Activated CD8-positive, alpha-beta memory T cell treated with anti-CD3 and anti-CD28 coated beads, Interleukin-2, amount 50 U/mL, for 24 hours (primary cell): ENCODE results near the gene DMBT1.

Experiments used
- DNase-seq: peaks from one replicate; pipeline ENCODE4 v3.0.0-alpha.2; 2020; ENCODE audit errors: extremely low read depth

The DMBT1 gene

DNA sequence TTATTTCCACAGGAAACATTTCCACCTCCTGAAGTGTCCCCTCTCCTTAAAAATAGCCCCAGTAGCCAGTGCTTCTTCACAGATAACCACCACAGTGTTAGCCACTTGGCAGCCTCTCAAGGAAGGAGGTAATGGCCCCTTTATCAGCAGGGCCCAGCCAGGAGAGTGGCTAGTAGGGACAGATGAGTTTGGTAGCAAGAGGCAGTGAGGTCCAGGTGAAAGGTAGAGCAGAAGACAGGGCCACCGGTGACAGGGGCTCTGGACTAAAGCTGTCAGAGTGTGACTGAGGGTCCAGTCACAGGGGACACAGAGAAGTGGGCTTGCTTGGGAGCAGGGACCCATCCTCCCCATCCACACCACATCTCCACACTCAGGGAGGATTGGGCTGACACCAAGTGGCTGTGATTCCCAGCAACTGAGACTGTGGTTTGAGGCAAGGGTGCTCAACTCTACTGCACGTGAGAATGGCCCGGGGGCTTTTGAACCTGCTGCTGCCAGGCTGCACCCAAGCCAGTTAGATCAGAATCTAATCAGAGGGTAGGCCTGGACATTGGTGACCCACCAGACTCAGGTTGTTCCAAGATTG, 86.9 kb downstream of the DMBT1 start:
- no peak for DNase-seq

DNA sequence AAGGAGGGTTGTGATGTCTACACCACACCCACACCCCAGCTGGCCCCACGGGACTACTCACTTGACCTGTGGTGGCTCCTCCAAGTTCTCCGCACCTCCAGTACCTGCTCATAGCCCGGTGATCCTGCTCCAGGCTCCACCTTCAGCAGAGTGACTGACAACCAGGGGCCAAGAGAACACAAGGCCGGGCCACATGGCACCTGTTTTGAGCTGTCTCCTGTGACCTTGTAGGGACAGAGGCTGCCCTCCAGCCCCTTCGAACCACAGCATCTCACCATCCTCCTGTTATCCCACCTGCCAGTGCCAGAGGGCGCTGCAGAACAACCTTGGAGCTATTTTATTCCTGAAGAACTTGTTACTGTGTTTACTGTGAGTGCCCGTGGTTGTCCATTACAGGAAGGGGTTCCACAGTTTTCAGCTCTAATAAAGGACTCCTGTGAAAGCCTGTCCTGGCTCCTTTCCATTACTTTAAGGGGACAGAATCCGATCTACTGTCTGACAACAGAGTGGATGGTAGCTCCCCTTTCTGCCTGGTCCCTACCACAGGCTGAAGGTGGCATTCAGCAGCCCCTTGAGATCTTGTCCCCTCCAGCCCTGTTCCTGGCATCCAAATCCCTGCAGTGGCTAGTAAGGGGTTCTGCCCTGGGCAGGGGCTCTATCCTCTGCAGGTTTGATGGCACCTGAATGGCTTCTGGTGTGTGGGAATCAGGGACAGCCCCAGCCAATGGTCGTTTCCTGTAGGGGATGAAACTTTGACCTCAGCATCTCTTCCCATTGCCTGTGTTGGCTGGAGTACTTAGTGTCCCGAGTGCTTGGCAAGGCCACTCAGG, 88.3 kb downstream of the DMBT1 start:
- DNase-seq: no peak

- DNase-seq: no peak
Observed at GRCh38 chr10:122649903-122650302, 89.3 kb downstream of the DMBT1 start.

DNA sequence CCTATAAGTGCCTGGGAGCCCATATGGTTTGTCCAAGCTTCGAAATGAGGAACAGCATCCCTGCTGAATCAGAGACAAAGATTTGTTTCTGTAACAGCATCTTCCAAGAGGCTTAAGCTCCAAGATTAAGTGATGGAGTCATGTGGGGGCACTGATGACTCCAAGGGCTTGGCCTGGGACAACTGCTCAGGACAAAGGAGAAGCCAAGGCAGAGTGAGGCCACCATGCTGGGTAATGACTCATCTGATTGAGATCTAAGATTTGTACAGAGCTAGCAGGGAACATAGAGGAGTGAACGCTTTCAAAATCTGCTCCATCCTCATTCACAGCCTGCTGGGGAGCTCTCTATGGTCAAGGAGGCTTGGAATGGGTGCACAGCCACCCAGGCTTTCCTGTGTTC, 89.8 kb downstream of the DMBT1 start:
- no peak for DNase-seq

DNA sequence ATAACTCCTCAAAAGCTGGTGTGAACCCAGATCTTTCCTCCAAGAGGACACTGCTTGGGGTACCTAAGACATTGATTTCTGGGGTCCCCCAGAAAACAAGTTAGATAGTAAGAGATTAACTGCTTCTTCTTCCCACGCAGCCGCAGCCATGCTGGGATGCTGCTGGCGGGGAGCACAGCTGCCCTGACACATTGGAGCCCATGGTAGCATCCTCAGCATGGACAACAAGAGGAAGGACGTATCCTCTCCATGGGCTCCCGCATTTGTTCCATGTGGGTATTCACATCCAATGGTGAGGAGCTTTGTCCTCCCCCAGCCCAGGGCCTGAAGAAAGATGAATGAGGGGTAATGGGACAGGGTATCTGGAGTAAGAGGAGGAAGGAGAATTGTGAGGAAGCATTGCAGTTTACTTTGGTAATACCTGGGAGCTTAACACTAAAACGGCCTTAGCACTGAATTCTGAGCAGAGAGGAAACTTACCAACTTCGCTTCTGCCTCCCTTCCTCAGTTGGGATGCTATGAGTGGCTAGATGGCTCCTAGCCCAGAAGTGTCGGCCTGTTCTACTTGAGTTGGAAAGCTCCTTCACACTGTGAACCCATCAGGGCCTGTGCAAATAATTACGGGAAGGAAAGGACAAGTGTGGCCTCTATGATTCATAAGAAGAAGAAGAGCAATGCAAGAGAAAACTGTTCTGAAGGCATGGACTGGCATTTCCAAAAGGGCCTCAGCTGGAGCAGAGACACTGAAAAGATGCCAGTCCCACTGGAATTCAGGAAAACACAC, 95.2 kb downstream of the DMBT1 start:
- no peak for DNase-seq

- DNase-seq: no peak
Observed at GRCh38 chr10:122656308-122656705, 95.8 kb downstream of the DMBT1 start.

DNA sequence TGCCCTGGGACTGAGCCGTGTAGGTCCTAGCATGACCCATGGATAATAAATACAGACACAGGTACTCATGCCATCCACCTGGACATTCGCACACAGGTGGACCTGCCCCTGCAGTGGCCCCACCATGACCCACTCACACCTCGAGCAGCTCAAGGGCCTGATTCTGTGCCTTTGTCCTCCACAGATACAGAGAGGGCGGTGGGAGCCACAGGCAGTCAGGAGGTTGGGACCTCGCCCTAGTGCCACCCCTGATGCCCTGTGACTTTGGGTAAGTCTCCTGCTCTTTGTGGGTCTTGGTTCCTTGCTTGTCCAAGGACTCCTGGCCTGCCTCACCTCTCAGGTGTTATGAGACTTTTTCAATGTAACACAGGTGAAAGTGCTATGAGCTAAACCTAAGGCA, 96.2 kb downstream of the DMBT1 start:
- no peak for DNase-seq

GRCh38 chr10:122657255-122657654, 96.7 kb downstream of the DMBT1 start:
- DNase-seq: no peak

GRCh38 chr10:122657729-122658128, 97.2 kb downstream of the DMBT1 start:
- DNase-seq: no peak

DNA sequence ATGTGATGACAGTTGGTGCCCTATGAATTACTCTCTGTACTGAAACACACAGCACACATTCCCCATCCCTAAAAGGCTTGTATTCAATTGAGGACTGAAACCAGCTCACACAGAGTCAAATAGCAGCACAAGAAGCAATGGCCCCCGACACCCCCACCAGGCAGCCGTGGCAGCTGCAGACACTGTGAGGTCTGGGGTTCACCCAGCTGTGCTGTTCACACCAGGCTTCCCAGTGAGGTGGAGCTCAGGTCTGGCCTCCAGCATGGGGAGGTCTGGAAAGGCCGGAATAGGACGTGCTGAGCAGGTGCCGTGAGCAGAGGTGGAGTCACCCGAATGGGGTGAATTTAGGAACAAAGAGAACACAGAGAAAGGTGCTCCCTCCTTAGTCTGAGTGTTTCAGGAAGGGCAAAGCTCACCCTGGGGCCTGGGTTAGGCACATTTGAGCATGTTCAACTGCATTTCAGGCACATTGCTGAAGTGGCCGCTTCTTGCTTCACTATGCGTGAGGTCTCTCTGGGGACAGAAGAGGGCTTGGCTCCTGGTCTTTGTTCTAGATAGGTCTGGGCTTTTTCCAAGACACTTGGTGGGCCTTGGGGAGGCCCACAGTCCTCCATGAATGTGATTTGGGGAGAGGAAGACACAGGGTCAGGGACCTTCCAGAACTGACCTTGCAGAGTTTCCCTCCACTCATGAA, 97.9 kb downstream of the DMBT1 start:
- no peak for DNase-seq

GRCh38 chr10:122659126-122659525, 98.6 kb downstream of the DMBT1 start:
- DNase-seq: no peak

DNA sequence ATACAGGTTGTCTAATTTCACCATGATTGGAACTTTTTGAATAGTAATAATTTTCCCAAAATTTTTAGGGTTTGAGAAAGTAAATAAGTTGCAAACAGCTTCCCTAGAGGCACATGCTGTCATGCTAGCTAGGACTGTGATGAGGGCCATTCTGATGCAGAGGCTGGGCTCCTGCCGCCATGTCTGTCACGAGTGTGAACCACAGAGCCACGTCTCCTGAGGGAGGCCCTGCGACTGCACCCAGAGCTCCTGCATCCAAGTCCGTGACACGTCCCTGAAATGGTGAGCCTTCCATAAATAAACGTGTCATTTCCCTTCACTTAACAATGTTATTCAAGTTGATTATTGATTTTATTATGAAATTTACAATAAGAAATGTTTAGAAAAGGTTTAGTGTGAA, 99.1 kb downstream of the DMBT1 start:
- no peak for DNase-seq

GRCh38 chr10:122660696-122661095, 100.1 kb downstream of the DMBT1 start:
- DNase-seq: no peak

DNA sequence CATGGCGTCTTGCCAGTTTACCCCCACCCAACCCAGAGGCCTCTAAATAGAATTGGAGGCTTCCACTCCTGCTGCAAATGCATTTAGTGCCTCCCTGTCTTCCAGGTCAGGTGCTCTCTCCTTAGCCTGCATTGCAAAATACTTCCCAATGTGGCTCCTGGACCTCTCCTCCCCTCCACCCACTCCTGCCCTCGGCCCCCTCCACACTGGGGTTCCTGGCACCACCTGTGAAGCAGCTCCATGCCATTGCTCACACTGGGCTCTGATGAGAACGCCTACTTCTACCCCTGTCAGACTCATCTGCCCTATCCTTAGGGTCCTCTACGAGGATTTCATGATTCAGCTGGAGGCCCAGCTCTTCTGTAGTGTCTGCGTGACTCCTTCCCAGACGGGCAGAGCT, 101.7 kb downstream of the DMBT1 start:
- no peak for DNase-seq

GRCh38 chr10:122663516-122664130, 103.1 kb downstream of the DMBT1 start:
- no peak for DNase-seq

DNA sequence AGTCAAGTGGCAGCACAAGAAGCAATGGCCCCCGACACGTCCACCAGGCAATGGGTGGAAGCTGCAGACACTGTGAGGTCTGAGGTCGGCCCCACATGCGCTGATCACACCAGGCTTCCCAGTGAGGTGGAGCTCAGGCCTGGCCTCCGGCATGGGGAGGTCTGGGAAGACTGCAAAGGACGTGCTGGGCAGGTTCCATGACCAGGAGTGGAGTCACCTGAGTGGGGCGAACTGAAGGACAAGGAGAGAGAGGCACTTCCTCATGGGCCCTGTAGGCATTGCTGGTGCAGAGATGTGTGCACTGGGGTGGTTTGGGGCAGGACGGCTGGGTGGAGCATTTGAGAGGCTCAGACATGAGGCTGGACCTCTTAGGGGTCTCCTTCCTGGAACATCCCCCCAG, 103.9 kb downstream of the DMBT1 start:
- no peak for DNase-seq

DNA sequence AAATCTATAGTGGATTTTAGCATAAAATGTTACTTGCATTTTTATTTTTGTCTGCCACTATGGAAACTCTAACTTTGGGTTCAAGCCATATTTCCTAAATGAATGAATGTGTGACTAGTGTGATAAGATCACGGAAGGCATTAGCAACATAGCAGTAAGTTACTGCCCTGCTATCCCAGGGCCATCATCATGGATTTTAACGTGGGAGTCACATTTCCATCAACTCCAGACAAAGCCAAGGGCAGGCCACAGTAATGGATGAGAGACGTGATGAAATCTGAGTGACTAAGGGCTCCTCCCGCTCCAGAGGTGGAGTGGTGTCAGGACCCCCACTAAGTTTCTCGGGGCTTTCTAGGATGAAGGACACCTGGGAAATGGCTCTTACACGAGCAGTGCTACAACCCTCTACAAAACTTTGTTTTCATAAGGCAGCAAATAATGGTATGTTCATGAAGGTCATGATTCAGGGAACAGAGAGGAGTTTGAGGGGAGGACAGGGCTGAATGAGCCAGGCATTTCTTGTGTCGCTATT, 104.8 kb downstream of the DMBT1 start:
- DNase-seq: no peak

DNA sequence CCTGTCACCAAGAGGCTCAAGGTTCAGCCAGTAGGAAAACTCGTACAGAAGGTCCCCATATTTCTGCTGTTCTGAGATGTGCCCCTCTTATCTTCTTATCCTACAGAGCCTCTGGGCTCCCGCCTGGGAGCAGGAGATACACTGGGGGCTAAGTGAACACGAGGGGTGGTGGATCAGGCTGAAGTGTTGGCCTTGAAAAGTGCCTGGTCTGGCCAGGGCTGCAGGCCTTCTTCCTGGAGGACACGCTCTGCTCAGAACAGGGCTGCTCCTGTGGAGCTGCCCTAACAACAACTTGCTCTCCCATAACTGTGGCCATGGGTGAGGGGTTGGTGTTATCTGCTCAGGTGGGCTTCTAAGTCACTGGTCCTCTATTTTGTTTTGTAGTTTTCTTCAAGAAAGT, 105.4 kb downstream of the DMBT1 start:
- no peak for DNase-seq

DNA sequence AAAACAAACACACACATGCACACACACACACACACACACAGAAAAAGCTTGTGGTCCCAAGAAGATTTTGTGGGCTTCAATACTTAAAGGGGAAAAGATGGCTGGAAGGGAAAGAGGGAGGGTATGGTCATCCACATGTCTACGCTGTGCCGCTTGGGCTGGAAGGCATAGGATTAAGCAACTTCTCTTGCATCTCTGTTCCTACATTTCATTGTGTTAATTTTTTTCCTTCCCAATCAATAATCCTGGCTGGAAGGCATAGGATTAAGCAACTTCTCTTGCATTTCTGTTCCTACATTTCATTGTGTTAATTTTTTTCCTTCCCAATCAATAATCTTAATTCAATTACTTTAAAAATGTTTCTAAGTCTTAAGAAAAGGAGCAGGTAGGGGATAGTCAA, 108.5 kb downstream of the DMBT1 start:
- no peak for DNase-seq

DNA sequence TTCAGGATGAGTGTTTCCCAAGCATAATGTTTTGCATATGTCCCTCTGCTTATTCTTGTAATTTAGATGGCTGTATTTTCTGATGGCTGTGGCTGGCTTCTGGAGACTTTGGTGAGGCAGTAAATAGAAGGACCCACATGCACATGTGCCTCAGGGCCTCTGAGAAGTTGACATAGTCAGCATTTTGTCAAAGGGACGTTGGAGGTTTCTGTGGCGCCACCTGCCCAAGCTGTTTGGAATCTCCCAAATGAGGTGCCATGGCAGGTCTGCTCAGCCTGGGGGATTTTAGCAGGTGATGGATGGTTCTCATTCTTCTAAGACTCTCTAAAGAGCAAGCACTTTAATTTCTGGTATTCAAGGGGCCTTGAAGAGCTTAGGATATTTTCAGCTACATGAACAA, 109.3 kb downstream of the DMBT1 start:
- DNase-seq: no peak

DNA sequence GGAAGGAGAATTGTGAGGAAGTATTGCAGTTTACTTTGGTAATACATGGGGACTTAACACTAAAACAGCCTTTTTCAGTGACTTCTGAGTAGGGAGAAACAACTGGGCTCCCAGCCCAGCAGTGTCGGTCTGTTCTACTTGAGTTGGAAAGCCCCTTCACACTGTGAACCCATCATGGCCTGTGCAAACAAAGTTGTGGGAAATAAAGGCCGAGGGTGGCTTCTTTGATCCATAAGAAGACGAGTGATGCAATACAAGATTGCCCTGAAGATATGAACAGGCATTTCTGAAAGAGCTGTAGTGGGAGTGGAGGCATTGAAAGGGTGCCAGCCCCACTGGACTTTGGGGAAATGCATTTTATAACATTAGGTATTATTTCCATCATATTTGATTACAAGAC, 110.8 kb downstream of the DMBT1 start:
- no peak for DNase-seq

GRCh38 chr10:122672655-122673054, 112.1 kb downstream of the DMBT1 start:
- no peak for DNase-seq
